NCI-H748 treated with DMSO at 0.1 percent for 48 hours (cell line): ENCODE results near the gene KIF6.

Experiments used
- DNase-seq: peaks from one replicate; lab custom pipeline; 2025; lab: John Stamatoyannopoulos, UW

The KIF6 gene

GRCh38 chr6:39378175-39378959 is 346.8 kb downstream of the KIF6 start:
- DNase-seq: no peak

- peak; percentile 60 for DNase-seq
Observed at GRCh38 chr6:39377539-39377950, 347.7 kb downstream of the KIF6 start.

DNA sequence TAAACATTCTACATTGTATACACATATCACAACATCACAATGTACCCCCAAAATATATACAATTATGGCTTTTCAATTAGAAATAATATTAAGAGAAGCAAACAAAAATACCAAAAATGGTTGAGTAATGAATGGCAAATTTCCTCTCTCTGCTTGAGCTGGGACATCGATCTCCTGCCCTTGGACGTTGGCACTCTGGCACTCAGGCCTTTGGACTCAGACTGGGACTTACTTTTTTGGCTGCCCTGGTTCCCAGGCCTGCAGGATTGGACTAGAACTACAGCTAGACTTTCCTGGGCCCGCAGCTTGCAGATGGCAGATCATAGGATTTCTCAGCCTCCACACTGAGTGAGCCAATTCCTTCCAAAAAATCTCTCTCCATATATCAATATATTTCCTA is 349.8 kb downstream of the KIF6 start:
- DNase-seq: no peak

GRCh38 chr6:39370390-39370789 is 354.8 kb downstream of the KIF6 start:
- DNase-seq: no peak

GRCh38 chr6:39369987-39370386 is 355.2 kb downstream of the KIF6 start:
- DNase-seq: no peak

GRCh38 chr6:39367700-39368099 is 357.5 kb downstream of the KIF6 start:
- DNase-seq: no peak

- peak; percentile 12 for DNase-seq
Observed at GRCh38 chr6:39366931-39367618, 358.1 kb downstream of the KIF6 start.

GRCh38 chr6:39365281-39366074 is 359.7 kb downstream of the KIF6 start:
- DNase-seq: no peak

GRCh38 chr6:39363280-39363679 is 361.9 kb downstream of the KIF6 start:
- DNase-seq: no peak

- DNase-seq: no peak
Observed at GRCh38 chr6:39362487-39362865, 362.7 kb downstream of the KIF6 start.

DNA sequence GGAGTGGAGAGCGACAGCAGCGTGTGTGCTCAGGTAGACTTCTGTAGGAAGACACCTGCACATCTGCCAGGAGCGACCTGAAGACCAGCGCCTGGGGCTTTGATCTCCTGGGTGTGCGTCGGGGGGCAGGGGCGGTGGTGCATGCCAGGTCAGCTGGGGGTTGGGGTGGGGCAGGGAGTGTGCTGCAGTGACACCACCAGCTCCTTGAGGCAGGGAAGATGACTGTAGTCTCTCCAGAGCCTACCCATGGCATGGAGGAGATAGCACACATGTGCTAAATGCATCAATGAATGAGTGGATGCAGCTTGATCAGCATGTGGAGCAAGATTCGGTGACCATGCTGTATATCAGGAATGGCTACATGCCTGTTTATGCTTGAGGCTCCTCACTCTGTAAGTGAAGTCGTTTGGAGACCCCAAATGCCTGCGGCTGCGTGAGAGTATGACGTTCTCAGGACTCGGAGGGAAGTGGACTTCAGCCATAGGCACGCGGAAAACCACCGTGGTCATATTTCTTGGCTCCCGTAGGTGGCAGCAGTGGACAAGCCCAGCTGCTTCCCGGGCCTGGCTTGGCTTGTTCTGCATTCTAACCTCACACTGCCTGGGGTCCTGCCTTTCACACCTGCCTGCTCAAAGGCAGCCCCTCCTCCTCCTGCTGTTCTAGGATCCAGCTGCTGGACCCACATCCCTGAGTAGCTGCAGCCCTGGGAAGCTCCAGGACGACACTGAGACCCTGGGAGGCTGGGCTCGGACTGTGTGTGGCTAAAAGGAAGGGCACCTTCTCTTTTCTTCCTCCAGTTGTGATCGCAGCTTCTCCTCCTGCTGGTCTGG is 363.3 kb downstream of the KIF6 start:
- DNase-seq: peak; percentile 67

GRCh38 chr6:39360378-39360777 is 364.8 kb downstream of the KIF6 start:
- no peak for DNase-seq

DNA sequence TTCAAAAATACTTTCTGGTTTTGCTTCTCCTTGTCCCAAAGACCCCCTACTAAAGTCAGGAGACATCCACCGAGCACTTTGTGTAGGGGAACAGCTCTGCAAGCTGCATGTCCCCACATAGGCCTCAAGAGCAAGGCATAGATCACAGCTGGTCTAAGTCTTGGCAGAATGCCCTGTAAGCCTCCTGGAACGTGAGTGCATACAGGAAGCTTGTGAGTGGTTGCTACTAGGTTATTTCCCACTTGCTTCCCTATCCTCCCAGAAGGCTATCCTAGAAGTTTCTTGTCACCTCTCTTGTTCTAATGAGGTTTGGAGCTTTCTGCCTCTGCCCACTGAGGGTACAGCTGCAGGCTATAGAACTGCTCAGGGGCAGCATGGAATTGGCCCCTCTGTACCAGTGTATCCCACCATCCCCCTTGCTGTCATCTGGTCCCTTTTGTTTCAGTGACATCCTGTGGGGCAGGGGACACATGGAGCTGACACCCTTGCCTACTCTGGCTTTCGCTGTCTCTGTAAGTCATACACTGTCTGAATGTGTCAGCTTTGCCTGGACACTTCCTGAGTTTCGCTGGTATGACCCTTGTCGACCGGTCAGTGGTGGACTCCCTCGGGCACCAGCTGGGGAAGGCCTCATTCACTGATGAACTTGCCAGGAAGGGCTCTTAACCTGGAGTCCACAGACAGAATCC is 367.1 kb downstream of the KIF6 start:
- no peak for DNase-seq

GRCh38 chr6:39353698-39354315 is 371.4 kb downstream of the KIF6 start:
- no peak for DNase-seq

DNA sequence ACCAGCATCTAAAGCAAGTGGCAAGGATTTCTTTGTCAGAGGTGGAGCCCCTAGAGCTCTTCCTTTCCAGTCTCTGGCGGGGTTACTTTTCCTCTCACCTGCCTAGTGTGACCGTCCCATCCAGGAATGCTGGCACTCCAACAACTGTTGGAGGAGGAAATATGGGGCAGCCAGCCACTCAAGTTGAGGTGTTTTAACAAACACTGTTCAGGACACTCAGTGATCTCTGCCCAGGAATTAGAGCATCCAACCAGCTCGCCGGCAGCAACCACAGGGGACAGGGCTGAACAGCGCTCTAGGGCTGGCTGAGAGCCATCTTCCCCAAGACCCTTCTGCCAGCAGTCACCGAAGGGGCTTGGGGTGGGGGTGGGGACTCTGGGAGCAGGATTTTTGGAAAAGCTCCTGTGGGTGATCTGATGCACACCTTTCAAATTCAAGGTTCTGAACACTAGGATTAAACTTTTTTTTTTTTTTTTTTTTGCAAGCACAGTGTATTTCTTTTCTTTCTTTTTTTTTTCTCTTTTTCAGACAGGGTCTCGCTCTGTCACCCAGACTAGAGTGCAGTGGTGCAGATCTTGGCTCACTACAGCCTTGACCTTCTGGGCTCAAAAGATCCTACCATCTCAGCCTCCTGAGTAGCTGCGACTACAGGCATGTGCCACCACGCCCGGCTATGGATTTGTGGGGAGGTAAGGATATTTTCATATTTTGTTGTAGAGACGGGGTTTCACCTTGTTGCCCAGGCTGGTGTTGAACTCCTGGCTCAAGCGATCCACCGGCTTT is 374.3 kb downstream of the KIF6 start:
- DNase-seq: no peak

- no peak for DNase-seq
Observed at GRCh38 chr6:39348740-39349139, 376.5 kb downstream of the KIF6 start.

DNA sequence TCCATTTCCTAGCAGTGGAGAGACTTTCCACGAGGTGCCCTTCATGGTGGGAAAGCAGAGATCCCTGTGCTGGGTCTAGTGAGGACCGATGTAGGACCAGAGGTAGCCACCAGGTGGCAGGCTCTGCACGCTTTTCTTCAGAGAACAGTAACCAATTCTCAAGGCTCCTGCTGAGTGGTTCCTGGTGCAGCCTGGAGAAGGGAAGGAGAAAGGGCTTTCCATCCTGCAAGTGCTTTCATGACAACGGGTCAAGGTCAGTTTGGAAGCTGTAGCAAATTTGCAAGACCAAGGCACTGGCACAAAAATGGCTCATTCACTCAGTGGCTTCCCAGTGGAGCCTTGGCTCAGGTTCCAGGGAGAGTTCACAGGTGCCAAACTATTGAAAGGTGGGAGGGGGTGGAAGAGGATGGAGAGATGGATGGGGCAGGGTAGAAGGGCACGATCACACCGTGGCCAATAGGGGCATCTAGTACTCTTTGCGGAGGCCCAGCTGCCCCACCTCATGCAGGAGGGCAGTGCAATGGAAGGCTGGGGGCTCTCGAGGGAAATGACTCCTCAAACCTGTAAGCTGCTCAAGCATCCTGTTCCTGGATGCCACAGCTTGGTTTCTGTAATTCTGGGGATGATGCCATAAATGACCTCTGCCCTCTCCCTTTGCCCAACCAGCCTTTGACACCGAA is 377.2 kb downstream of the KIF6 start:
- DNase-seq: peak; percentile 47

DNA sequence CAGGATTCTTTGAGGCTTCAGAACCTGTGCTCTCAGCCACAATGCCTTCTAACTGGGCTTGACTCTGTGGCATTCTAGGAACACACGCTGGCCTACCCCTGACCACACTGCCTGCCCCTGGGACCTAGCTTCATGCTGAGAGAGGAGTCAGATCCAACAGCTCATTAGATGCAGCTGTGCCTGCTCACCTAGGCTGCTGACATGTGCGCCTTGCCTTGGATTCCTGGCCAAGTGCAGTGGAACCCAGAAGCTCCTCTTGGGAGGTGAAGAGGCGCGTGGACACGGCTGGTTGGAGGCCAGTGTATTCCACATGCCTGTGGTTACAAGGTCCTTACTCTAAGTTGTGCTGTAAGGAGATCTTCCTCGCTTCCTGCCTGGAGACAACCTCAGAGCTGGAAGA is 378.0 kb downstream of the KIF6 start:
- no peak for DNase-seq

GRCh38 chr6:39344821-39345280 is 380.4 kb downstream of the KIF6 start:
- DNase-seq: no peak
